Measurements from ENCODE around the gene ZNF740. TPM values are rescaled to one million over a fixed set of nuclear protein-coding genes. Genes with fewer than 3 reads are reported as not detected.

The ZNF740 gene
- total RNA-seq (10 to 100 TPM; 24.3 to 34.6 TPM), total RNA-seq (29.4 to 93.8 reads per million in 2 donors)

GRCh38 chr12:53180220-53180930, at the start of gene ZNF740, which contains the start of gene CSAD:
Gene ZNF740, plus strand, starts transcription at chr12:53180722. Its CDS starts 1,262 bp downstream, at chr12:53181984.
Gene CSAD, minus strand, starts transcription at chr12:53180925. Its CDS starts 7,455 bp downstream, at chr12:53173470.
- ATAC-seq (peak; percentile 96), DNase-seq (peak; percentile 93 to 97 (median 97))
- H3K4me3 Mint-ChIP-seq: peak within 1 kb of the TSS; percentile 96
- peaks cover 44% of the 10 kb centered on the region for H3K4me1 Mint-ChIP-seq
- H3K27ac Mint-ChIP-seq: peak within 1 kb of the TSS; percentile 95
- H3K36me3 Mint-ChIP-seq (ENCODE audit: low read depth): peaks cover 4% of the 10 kb centered on the region
- H3K27me3 Mint-ChIP-seq: no peaks in the 10 kb centered on the region
- H3K9me3 ChIP-seq (ENCODE audit: control insufficient read depth, low read length, poor library complexity, severe bottlenecking): no peaks in the 10 kb centered on the region

- peaks cover under 1% of the 10 kb centered on the region for H3K9me3 ChIP-seq (ENCODE audit: control insufficient read depth, low read length, poor library complexity, severe bottlenecking)
- DNase-seq: no peak
- Mint-ChIP-seq H3K4me1 (peaks cover 7% of the 10 kb centered on the region), H3K4me3 (no peak overlapping the region), H3K27ac (no peak overlapping the region), H3K36me3 (ENCODE audit: low read depth) (peaks cover 6% of the 10 kb centered on the region), H3K27me3 (peaks cover 17% of the 10 kb centered on the region)
- no peak for ATAC-seq
These were observed 48.7 kb upstream of the ZNF740 start for GRCh38 chr12:53131844-53132243.

- Mint-ChIP-seq H3K4me1 (peaks cover 3% of the 10 kb centered on the region), H3K36me3 (ENCODE audit: low read depth) (peaks cover 8% of the 10 kb centered on the region), H3K27me3 (peaks cover 17% of the 10 kb centered on the region), H3K27ac (no peak overlapping the region), H3K4me3 (no peak overlapping the region)
- H3K9me3 ChIP-seq (ENCODE audit: control insufficient read depth, low read length, poor library complexity, severe bottlenecking): peaks cover 6% of the 10 kb centered on the region
- no peak for DNase-seq
- no peak for ATAC-seq
These were observed 46.8 kb upstream of the ZNF740 start for GRCh38 chr12:53133722-53134121.

DNA sequence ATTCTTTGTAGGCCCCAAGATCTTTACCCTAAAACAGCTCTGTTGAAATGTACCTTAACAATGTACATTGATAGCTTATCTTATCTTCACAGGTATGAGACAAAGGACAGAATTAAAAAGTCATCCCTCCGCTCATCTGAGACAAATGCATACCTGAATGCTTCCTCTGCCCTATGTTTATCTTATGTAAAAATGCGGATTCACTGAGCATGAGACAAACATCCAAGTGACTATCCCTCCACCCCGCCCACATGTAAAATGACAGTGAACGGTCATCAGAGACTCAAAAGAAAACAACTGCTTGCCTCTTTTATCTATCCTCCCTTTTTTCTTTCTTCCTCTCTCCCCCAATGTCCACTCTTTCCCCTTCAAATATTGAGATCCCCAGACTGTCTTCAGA, 37.2 kb upstream of the ZNF740 start:
- no peak overlapping the region for H3K27ac Mint-ChIP-seq
- peaks cover 6% of the 10 kb centered on the region for H3K27me3 Mint-ChIP-seq
- H3K4me1 Mint-ChIP-seq: no peaks in the 10 kb centered on the region
- peaks cover 3% of the 10 kb centered on the region for H3K36me3 Mint-ChIP-seq (ENCODE audit: low read depth)
- no peaks in the 10 kb centered on the region for H3K9me3 ChIP-seq (ENCODE audit: control insufficient read depth, low read length, poor library complexity, severe bottlenecking)
- ATAC-seq: no peak
- no peak for DNase-seq
- no peak overlapping the region for H3K4me3 Mint-ChIP-seq

- Mint-ChIP-seq H3K36me3 (ENCODE audit: low read depth) (no peaks in the 10 kb centered on the region), H3K27me3 (no peaks in the 10 kb centered on the region), H3K27ac (no peak overlapping the region), H3K4me3 (peak overlapping the region; percentile 49), H3K4me1 (no peaks in the 10 kb centered on the region)
- no peak for DNase-seq
- no peak for ATAC-seq
- H3K9me3 ChIP-seq (ENCODE audit: control insufficient read depth, low read length, poor library complexity, severe bottlenecking): no peaks in the 10 kb centered on the region
These were observed 34.9 kb upstream of the ZNF740 start for GRCh38 chr12:53145383-53146260.

GRCh38 chr12:53147181-53147580, 33.3 kb upstream of the ZNF740 start:
- Mint-ChIP-seq H3K27me3 (no peaks in the 10 kb centered on the region), H3K4me3 (no peak overlapping the region), H3K27ac (no peak overlapping the region), H3K36me3 (ENCODE audit: low read depth) (no peaks in the 10 kb centered on the region), H3K4me1 (no peaks in the 10 kb centered on the region)
- no peak for DNase-seq
- ATAC-seq: no peak
- no peaks in the 10 kb centered on the region for H3K9me3 ChIP-seq (ENCODE audit: control insufficient read depth, low read length, poor library complexity, severe bottlenecking)

DNA sequence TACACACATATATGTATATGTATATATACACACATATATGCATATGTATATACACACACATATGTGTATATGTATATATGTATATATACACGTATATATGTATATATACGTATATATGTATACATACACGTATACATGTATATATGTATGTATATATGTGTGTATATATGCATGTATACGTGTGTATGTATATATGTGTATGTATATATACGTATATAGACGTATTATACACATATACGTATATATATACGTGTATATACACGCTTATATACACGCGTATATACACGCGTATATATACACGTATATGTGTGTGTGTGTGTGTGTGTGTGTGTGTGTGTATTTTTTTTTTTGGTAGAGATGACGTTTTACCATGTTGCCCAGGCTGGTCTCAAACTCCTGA, 32.9 kb upstream of the ZNF740 start:
- H3K9me3 ChIP-seq (ENCODE audit: control insufficient read depth, low read length, poor library complexity, severe bottlenecking): no peaks in the 10 kb centered on the region
- DNase-seq: no peak
- Mint-ChIP-seq H3K4me1 (no peaks in the 10 kb centered on the region), H3K36me3 (ENCODE audit: low read depth) (no peaks in the 10 kb centered on the region), H3K27ac (no peak overlapping the region), H3K4me3 (no peak overlapping the region), H3K27me3 (no peaks in the 10 kb centered on the region)
- no peak for ATAC-seq

GRCh38 chr12:53151039-53151438, 29.5 kb upstream of the ZNF740 start:
- H3K9me3 ChIP-seq (ENCODE audit: control insufficient read depth, low read length, poor library complexity, severe bottlenecking): no peaks in the 10 kb centered on the region
- H3K27ac Mint-ChIP-seq: peak overlapping the region; percentile 8
- no peak overlapping the region for H3K4me3 Mint-ChIP-seq
- DNase-seq (no peak), ATAC-seq (no peak)
- no peaks in the 10 kb centered on the region for H3K27me3 Mint-ChIP-seq
- no peaks in the 10 kb centered on the region for H3K4me1 Mint-ChIP-seq
- H3K36me3 Mint-ChIP-seq (ENCODE audit: low read depth): no peaks in the 10 kb centered on the region

GRCh38 chr12:53152390-53152789, 28.1 kb upstream of the ZNF740 start:
- no peaks in the 10 kb centered on the region for H3K36me3 Mint-ChIP-seq (ENCODE audit: low read depth)
- no peaks in the 10 kb centered on the region for H3K27me3 Mint-ChIP-seq
- H3K27ac Mint-ChIP-seq: no peak overlapping the region
- DNase-seq: no peak
- H3K4me3 Mint-ChIP-seq: no peak overlapping the region
- H3K4me1 Mint-ChIP-seq: no peaks in the 10 kb centered on the region
- H3K9me3 ChIP-seq (ENCODE audit: control insufficient read depth, low read length, poor library complexity, severe bottlenecking): no peaks in the 10 kb centered on the region
- ATAC-seq: no peak

GRCh38 chr12:53159195-53159839, 21.2 kb upstream of the ZNF740 start:
- Mint-ChIP-seq H3K4me1 (peaks cover 11% of the 10 kb centered on the region), H3K27ac (peak overlapping the region; percentile 63), H3K36me3 (ENCODE audit: low read depth) (no peaks in the 10 kb centered on the region), H3K27me3 (no peaks in the 10 kb centered on the region), H3K4me3 (no peak overlapping the region)
- no peaks in the 10 kb centered on the region for H3K9me3 ChIP-seq (ENCODE audit: control insufficient read depth, low read length, poor library complexity, severe bottlenecking)
- DNase-seq (peak; percentile 71 to 88 (median 74)), ATAC-seq (peak; percentile 100)

- no peaks in the 10 kb centered on the region for H3K9me3 ChIP-seq (ENCODE audit: control insufficient read depth, low read length, poor library complexity, severe bottlenecking)
- Mint-ChIP-seq H3K36me3 (ENCODE audit: low read depth) (no peaks in the 10 kb centered on the region), H3K27ac (peak overlapping the region; percentile 63), H3K27me3 (no peaks in the 10 kb centered on the region), H3K4me3 (no peak overlapping the region), H3K4me1 (peaks cover 11% of the 10 kb centered on the region)
- no peak for ATAC-seq
- DNase-seq: no peak
These were observed 20.5 kb upstream of the ZNF740 start for GRCh38 chr12:53160000-53160399.

DNA sequence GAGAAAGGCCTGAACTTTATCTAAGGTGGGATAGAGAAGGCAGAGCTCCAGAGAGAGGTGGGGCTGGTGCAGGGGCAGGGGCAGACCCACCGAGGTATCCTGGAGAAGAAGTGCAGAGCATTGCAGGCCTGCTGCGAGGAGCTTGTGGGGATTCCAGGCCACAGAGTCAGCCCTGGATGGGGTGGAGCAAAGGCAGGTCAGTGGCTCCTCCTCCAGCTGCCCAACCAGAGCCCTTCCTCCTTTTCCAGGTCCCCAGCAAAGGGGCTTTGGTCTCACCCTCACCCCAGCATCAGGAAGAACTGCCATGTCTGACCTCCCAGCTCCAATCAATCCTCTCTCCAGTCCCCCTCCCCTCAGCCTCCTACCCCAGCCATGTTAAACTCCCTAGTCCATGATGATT, 19.8 kb upstream of the ZNF740 start:
- Mint-ChIP-seq H3K27ac (no peak overlapping the region), H3K4me1 (peaks cover 11% of the 10 kb centered on the region), H3K36me3 (ENCODE audit: low read depth) (no peaks in the 10 kb centered on the region), H3K4me3 (no peak overlapping the region), H3K27me3 (no peaks in the 10 kb centered on the region)
- no peak for DNase-seq
- ATAC-seq: no peak
- H3K9me3 ChIP-seq (ENCODE audit: control insufficient read depth, low read length, poor library complexity, severe bottlenecking): no peaks in the 10 kb centered on the region

Data from T-helper 17 cell (primary cell).